Activated B cell treated with CpG ODN at 0.5 μM for 24 hours (primary cell): ENCODE measurements around the gene MMD2. TPM values are rescaled to one million over a fixed set of nuclear protein-coding genes. Genes with fewer than 3 reads are reported as not detected.

Source experiments
- ATAC-seq: fragments of 200-7000 bp; cut with Tn5 transposase; one replicate; pipeline ENCODE4 v1.10.0; 2021; ENCODE audit warnings: low read depth, mild to moderate bottlenecking, moderate library complexity
- CTCF ChIA-PET: fragments of 350-600 bp; sonication (Branson Sonifier 250); formaldehyde crosslinking; loops from one replicate; lab custom pipeline; 2021; ENCODE audit warnings: antibody characterized with exemption; lab: Charles Lee
- POLR2A ChIA-PET: fragments of 350-600 bp; sonication (Branson Sonifier 250); formaldehyde crosslinking; loops from one replicate; lab custom pipeline; 2021; ENCODE audit warnings: antibody characterized with exemption; lab: Charles Lee
- DNase-seq: peaks from one replicate; pipeline ENCODE4 v3.0.0; 2022
- H3K27ac Mint-ChIP-seq: one replicate; pipeline ENCODE4 v1.8.0; 2020; ENCODE audit warnings: mixed read lengths
- H3K27me3 Mint-ChIP-seq: one replicate; pipeline ENCODE4 v1.8.0; 2021; ENCODE audit warnings: mixed read lengths
- H3K36me3 Mint-ChIP-seq: one replicate; pipeline ENCODE4 v1.8.0; 2021; ENCODE audit warnings: low read depth, mixed read lengths
- H3K4me1 Mint-ChIP-seq: one replicate; pipeline ENCODE4 v1.8.0; 2021; ENCODE audit warnings: mixed read lengths
- H3K4me3 Mint-ChIP-seq: one replicate; pipeline ENCODE4 v1.8.0; 2020; ENCODE audit warnings: mild to moderate bottlenecking, mixed read lengths
- H3K9me3 Mint-ChIP-seq: one replicate; pipeline ENCODE4 v1.8.0; 2020; ENCODE audit warnings: mixed read lengths
- CTCF ChIP-seq: fragments of 200-600 bp; IDR thresholded peaks from one replicate; pipeline ENCODE4 v1.8.0; 2022; ENCODE audit warnings: antibody characterized with exemption, mild to moderate bottlenecking
- intact Hi-C: fragments of 100-400 bp; cut with micrococcal nuclease; formaldehyde crosslinking; loops from one replicate; pipeline ENCODE4 v1.15.1; 2024
- total RNA-seq: library from RNA; stranded (reverse); gene quantifications from 2 replicates; pipeline ENCODE4 v1.2.3, GENCODE V29; 2022

The MMD2 gene
- total RNA-seq, 1 donor from 2014 or later: not detected

GRCh38 chr7:4873071-4873944 lies 85.7 kb downstream of the MMD2 start:
- Mint-ChIP-seq H3K9me3 (no peaks in the 10 kb centered on the region), H3K27ac (no peak overlapping the region), H3K4me1 (no peaks in the 10 kb centered on the region), H3K36me3 (no peaks in the 10 kb centered on the region), H3K27me3 (peaks cover 17% of the 10 kb centered on the region), H3K4me3 (no peak overlapping the region)
- no peak for TF ChIP-seq CTCF
- ChIA-PET POLR2A (no interaction called here), CTCF (no interaction called here)
- intact Hi-C loops: no loop called here
- ATAC-seq: no peak
- no peak for DNase-seq

DNA sequence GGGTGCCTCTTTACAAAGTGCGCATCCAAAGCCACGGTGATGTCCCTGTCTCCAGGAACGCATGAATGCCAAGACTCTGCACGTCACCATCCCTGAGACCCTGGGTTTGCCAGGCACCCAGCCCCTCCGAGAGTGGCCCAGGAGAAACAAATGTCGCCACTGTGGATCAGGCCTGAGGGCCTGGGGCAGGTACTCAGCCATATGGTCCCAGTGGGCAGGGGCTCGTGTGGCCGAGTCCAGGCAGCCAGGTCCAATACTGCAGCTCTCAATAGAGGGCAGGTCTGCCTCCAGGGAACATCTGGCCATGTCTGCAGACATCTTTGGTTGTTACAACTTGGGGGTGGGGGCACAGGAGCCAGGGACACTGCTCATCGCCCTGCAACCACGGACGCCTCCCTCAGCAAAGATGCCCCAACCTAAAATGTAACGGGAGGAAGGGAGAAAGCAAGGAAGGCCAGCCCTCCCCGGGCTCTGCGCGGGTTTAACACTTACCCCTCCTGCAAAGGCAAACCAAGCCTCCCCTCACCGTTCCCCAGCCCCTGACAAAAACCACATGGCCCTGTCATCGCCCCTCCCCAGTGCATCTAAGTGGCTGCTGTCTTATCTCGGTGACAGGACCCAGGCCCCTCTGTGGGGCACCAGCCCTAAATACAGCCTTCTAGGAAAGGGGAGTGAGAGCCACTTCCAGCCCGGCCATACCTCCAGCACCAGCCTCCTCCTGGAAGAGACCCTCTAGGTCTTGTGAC lies 86.9 kb downstream of the MMD2 start:
- Mint-ChIP-seq H3K27ac (no peak overlapping the region), H3K27me3 (peaks cover 19% of the 10 kb centered on the region), H3K9me3 (no peaks in the 10 kb centered on the region), H3K4me3 (no peak overlapping the region), H3K36me3 (no peaks in the 10 kb centered on the region), H3K4me1 (no peaks in the 10 kb centered on the region)
- ChIA-PET POLR2A (no interaction called here), CTCF (no interaction called here)
- TF ChIP-seq CTCF: no peak
- no peak for DNase-seq
- intact Hi-C loops: no loop called here
- ATAC-seq: no peak

DNA sequence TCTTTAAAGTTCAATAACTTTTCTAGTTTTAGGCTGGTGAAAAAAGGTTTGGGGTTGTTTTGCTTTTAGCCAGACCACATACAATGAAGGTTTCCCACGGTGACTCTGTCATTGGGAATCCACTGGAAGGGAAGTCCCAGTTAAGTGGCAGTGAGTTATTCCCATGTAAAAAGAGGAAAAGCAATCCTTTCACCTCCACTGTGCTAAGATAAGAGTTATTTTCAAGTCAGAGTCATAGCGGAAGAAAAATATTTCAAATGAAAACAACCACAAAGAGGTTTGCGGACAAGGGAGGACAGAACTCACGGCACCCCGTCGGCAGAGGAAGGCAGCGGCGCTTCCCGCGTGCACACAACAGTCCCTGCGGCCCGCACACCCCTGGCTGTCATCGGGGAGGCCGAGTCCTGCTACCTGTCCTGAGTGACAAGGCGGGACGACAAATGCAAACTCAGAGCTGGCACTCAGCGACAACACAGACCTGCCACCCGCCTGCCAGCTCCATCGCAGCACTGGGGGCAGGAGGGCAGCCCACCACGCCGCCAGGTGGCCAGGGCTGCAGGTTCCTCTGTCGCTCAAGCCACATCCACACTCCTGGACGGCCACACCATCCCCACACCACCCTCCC lies 87.8 kb downstream of the MMD2 start:
- Mint-ChIP-seq H3K27ac (no peak overlapping the region), H3K9me3 (no peaks in the 10 kb centered on the region), H3K36me3 (no peaks in the 10 kb centered on the region), H3K4me3 (no peak overlapping the region), H3K4me1 (no peaks in the 10 kb centered on the region), H3K27me3 (peaks cover 19% of the 10 kb centered on the region)
- no peak for TF ChIP-seq CTCF
- CTCF ChIA-PET: no interaction called here
- POLR2A ChIA-PET: no interaction called here
- DNase-seq (no peak), ATAC-seq (no peak)
- intact Hi-C loops: no loop called here

DNA sequence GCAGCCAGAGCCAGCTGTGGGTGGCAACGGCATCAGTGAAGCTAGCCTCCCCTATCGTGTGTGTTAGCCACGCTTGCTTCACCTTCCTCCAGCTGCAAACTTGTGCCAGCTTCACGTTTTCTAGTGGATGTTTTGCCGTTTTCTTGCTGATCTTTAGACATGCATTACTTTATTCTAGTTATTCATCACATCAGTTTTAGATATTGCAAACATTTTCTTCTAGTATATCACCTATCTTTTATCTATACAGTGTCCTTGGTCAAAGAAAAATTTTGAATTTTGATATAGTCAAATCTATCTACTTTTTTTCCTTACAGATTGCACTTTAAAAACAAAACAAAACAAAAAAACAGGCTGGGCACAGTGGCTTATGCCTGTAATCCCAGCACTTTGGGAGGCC lies 90.5 kb downstream of the MMD2 start:
- POLR2A ChIA-PET: no interaction called here
- Mint-ChIP-seq H3K4me3 (no peak overlapping the region), H3K27ac (no peak overlapping the region), H3K36me3 (no peaks in the 10 kb centered on the region), H3K27me3 (peaks cover 36% of the 10 kb centered on the region), H3K4me1 (no peaks in the 10 kb centered on the region), H3K9me3 (peaks cover 2% of the 10 kb centered on the region)
- no peak for ATAC-seq
- CTCF ChIA-PET: no interaction called here
- intact Hi-C loops: no loop called here
- no peak for TF ChIP-seq CTCF
- no peak for DNase-seq
